H1 (cell line): Measurements from ENCODE around the gene LIG3. TPM values are rescaled to one million over a fixed set of nuclear protein-coding genes. Genes with fewer than 3 reads are reported as not detected.

Experiments used
- CTCF ChIA-PET: fragments of 300-600 bp; sonication (Branson Sonifier 250); formaldehyde crosslinking; loops from one replicate; lab custom pipeline; 2021; ENCODE audit not compliant: partially characterized antibody; lab: Charles Lee
- POLR2A ChIA-PET: fragments of 300-600 bp; sonication (Branson Sonifier 250); formaldehyde crosslinking; loops from one replicate; lab custom pipeline; 2021; ENCODE audit warnings: inconsistent platforms; ENCODE audit not compliant: partially characterized antibody; lab: Charles Lee
- DNase-seq, 2 experiments: peaks; one replicate each; pipeline versions ENCODE4 v3.0.0 to v3.0.0-alpha.2; 2010 to 2022; ENCODE audit warnings: low spot score in 2 of 2, low read depth in 1 of 2, mixed read lengths in 1 of 2
- FAIRE-seq: peaks from 2 replicates; lab custom pipeline; 2011; peaks lifted over from hg19 to GRCh38; lab: Jason Lieb, UNC
- H2AFZ ChIP-seq: 2 replicates; pipeline ENCODE4 v1.8.1; 2012; ENCODE audit warnings: low read length, inconsistent platforms
- H2AK5ac ChIP-seq: 2 replicates; pipeline ENCODE4 v1.6.1; 2013; ENCODE audit warnings: low read depth, low read length
- H2BK120ac ChIP-seq: replicated peaks from 2 replicates; pipeline ENCODE3; 2013; ENCODE audit warnings: low read depth, low read length, inconsistent platforms
- H2BK12ac ChIP-seq: 2 replicates; pipeline ENCODE4 v1.6.1; 2013; ENCODE audit warnings: low read depth, low read length
- H2BK15ac ChIP-seq: 2 replicates; pipeline ENCODE4 v1.6.1; 2013; ENCODE audit warnings: low read length
- H2BK20ac ChIP-seq: 2 replicates; pipeline ENCODE4 v1.6.1; 2013; ENCODE audit warnings: low read length
- H2BK5ac ChIP-seq: 2 replicates; pipeline ENCODE4 v1.6.1; 2013; ENCODE audit warnings: low read depth, low read length
- H3K14ac ChIP-seq: 2 replicates; pipeline ENCODE4 v1.6.1; 2013; ENCODE audit warnings: inconsistent platforms; ENCODE audit not compliant: insufficient read length
- H3K18ac ChIP-seq: 2 replicates; pipeline ENCODE4 v1.6.1; 2013; ENCODE audit warnings: low read length; ENCODE audit errors: extremely low read depth
- H3K23ac ChIP-seq: 2 replicates; pipeline ENCODE4 v1.6.1; 2013; ENCODE audit warnings: inconsistent platforms; ENCODE audit not compliant: insufficient read length
- H3K23me2 ChIP-seq: 2 replicates; pipeline ENCODE4 v1.6.1; 2013; ENCODE audit warnings: low read depth, low read length
- H3K27ac ChIP-seq: 2 replicates; pipeline ENCODE4 v1.6.1; 2011; ENCODE audit warnings: low read depth, low read length, inconsistent platforms
- H3K27me3 ChIP-seq, 4 experiments: replicated peaks in 1 of 4; 1 replicate in 1 of 4; 2 replicates in 3 of 4; pipeline versions ENCODE4 v1.6.1 to v1.8.1; 2011 to 2013; ENCODE audit warnings: low read length in 3 of 4, mild to moderate bottlenecking in 3 of 4, inconsistent platforms in 2 of 4, mixed read lengths in 2 of 4, moderate library complexity in 1 of 4; ENCODE audit not compliant: control insufficient read depth in 3 of 4, insufficient read depth in 3 of 4; ENCODE audit errors: extremely low read depth in 1 of 4
- H3K36me3 ChIP-seq, 4 experiments: 2 replicates each; pipeline versions ENCODE4 v1.6.1 to v1.8.1; 2011 to 2013; ENCODE audit warnings: mild to moderate bottlenecking in 4 of 4, low read length in 3 of 4, moderate library complexity in 2 of 4, control low read depth in 1 of 4, inconsistent platforms in 1 of 4; ENCODE audit not compliant: insufficient read depth in 4 of 4, control insufficient read depth in 2 of 4
- H3K4ac ChIP-seq: replicated peaks from 2 replicates; pipeline ENCODE3; 2013; ENCODE audit warnings: low read length, low read depth, mixed read lengths, inconsistent platforms; ENCODE audit not compliant: insufficient read length
- H3K4me1 ChIP-seq, 4 experiments: replicated peaks in 1 of 4; 1 replicate in 1 of 4; 2 replicates in 3 of 4; pipeline versions ENCODE4 v1.6.1 to v1.8.1; 2011 to 2013; ENCODE audit warnings: low read length in 3 of 4, inconsistent platforms in 2 of 4, mixed read lengths in 1 of 4; ENCODE audit not compliant: insufficient read depth in 4 of 4, control insufficient read depth in 3 of 4
- H3K4me2 ChIP-seq, 2 experiments: 2 replicates each; pipeline versions ENCODE4 v1.6.1 to v1.8.1; 2011 to 2013; ENCODE audit warnings: low read depth in 2 of 2, low read length in 2 of 2, control low read depth in 1 of 2, inconsistent platforms in 1 of 2, mild to moderate bottlenecking in 1 of 2; ENCODE audit not compliant: insufficient read depth in 1 of 2
- H3K4me3 ChIP-seq, 4 experiments: fragments of 200-600, 300-600 bp in 1 of 4; sonication (generic), shearing (Covaris generic), sonication (Bioruptor Twin) in 1 of 4; 2 replicates each; pipeline versions ENCODE4 v1.5.1 to v1.8.1; 2011 to 2016; ENCODE audit warnings: low read length in 4 of 4, low read depth in 3 of 4, control low read depth in 2 of 4, inconsistent platforms in 2 of 4, mild to moderate bottlenecking in 2 of 4, mixed read lengths in 1 of 4, moderate library complexity in 1 of 4; ENCODE audit not compliant: insufficient read depth in 2 of 4; ENCODE audit errors: extremely low read depth in 1 of 4
- H3K56ac ChIP-seq: replicated peaks from 2 replicates; pipeline ENCODE3; 2013; ENCODE audit warnings: low read depth, mild to moderate bottlenecking, mixed read lengths, low read length, inconsistent platforms; ENCODE audit not compliant: insufficient read length
- H3K79me1 ChIP-seq: 2 replicates; pipeline ENCODE4 v1.6.1; 2013; ENCODE audit warnings: low read depth, low read length, control low read depth
- H3K79me2 ChIP-seq, 2 experiments: 2 replicates each; pipeline versions ENCODE4 v1.6.1 to v1.8.1; 2012 to 2013; ENCODE audit warnings: low read length in 2 of 2, mild to moderate bottlenecking in 2 of 2, inconsistent platforms in 1 of 2; ENCODE audit not compliant: insufficient read depth in 2 of 2, control insufficient read depth in 1 of 2
- H3K9ac ChIP-seq, 4 experiments: replicated peaks in 1 of 4; 1 replicate in 1 of 4; 2 replicates in 3 of 4; pipeline versions ENCODE4 v1.6.1 to v1.8.1; 2011 to 2013; ENCODE audit warnings: low read depth in 3 of 4, low read length in 3 of 4, control low read depth in 2 of 4, mild to moderate bottlenecking in 2 of 4, moderate library complexity in 2 of 4, inconsistent platforms in 1 of 4; ENCODE audit errors: extremely low read depth in 1 of 4
- H3K9me3 ChIP-seq, 2 experiments: 2 replicates each; pipeline versions ENCODE4 v1.6.1 to v1.8.1; 2012 to 2013; ENCODE audit warnings: mild to moderate bottlenecking in 2 of 2, moderate library complexity in 2 of 2, control low read depth in 1 of 2, inconsistent platforms in 1 of 2, low read depth in 1 of 2, low read length in 1 of 2, mixed read lengths in 1 of 2; ENCODE audit not compliant: insufficient read depth in 2 of 2
- H4K20me1 ChIP-seq, 2 experiments: replicated peaks in 1 of 2; 2 replicates each; pipeline versions ENCODE3 to v1.8.1; 2011 to 2013; ENCODE audit warnings: inconsistent platforms in 2 of 2, low read length in 2 of 2, mild to moderate bottlenecking in 1 of 2; ENCODE audit not compliant: insufficient read depth in 2 of 2, control insufficient read depth in 1 of 2
- H4K5ac ChIP-seq: 2 replicates; pipeline ENCODE4 v1.6.1; 2013; ENCODE audit warnings: low read length, low read depth, mixed read lengths, inconsistent platforms; ENCODE audit not compliant: insufficient read length
- H4K8ac ChIP-seq: 2 replicates; pipeline ENCODE4 v1.8.0; 2013; ENCODE audit warnings: mild to moderate bottlenecking, moderate library complexity, low read length, inconsistent platforms; ENCODE audit not compliant: insufficient read depth; ENCODE audit errors: extremely low read depth
- H4K91ac ChIP-seq: replicated peaks from 2 replicates; pipeline ENCODE3; 2013; ENCODE audit warnings: low read length, mixed read lengths, inconsistent platforms; ENCODE audit not compliant: insufficient read length
- ASH2L ChIP-seq: fragments of 200-600, 300-600 bp; sonication (generic); IDR thresholded peaks from one replicate; pipeline ENCODE4 v1.7.1; 2017; ENCODE audit warnings: low read length
- BACH1 ChIP-seq: IDR thresholded peaks from 2 replicates; pipeline ENCODE4 v1.6.1; 2012; ENCODE audit warnings: low read length, improper control_type of control experiment
- CTBP2 ChIP-seq: IDR thresholded peaks from 2 replicates; pipeline ENCODE4 v1.7.0; 2011; ENCODE audit warnings: borderline replicate concordance, mild to moderate bottlenecking, moderate library complexity, mixed read lengths, low read length; ENCODE audit not compliant: insufficient read depth, insufficient read length
- FOSL1 ChIP-seq: IDR thresholded peaks from 2 replicates; pipeline ENCODE4 v1.6.1; 2011; ENCODE audit warnings: mild to moderate bottlenecking, low read depth, low read length, moderate library complexity; ENCODE audit not compliant: insufficient read depth
- HDAC6 ChIP-seq: IDR thresholded peaks from one replicate; pipeline ENCODE4 v1.7.1; 2012; ENCODE audit warnings: low read depth, mild to moderate bottlenecking, inconsistent platforms, low read length, moderate library complexity
- JUN ChIP-seq: IDR thresholded peaks from 2 replicates; pipeline ENCODE4 v1.6.1; 2011; ENCODE audit warnings: low read depth, mild to moderate bottlenecking, improper control_type of control experiment, low read length
- KDM5A ChIP-seq: fragments of 200-600 bp; IDR thresholded peaks from 2 replicates; pipeline ENCODE4 v1.7.1; 2012; ENCODE audit warnings: mild to moderate bottlenecking, low read length, inconsistent platforms, mixed read lengths
- PHF8 ChIP-seq: fragments of 200-600 bp; sonication (generic); conservative IDR thresholded peaks from 2 replicates; pipeline ENCODE4 v1.7.1; 2012; ENCODE audit warnings: low read depth, mild to moderate bottlenecking, inconsistent platforms, low read length, moderate library complexity
- WGBS, 2 experiments: shearing (Covaris generic) in 1 of 2; methylation state at CpG; one replicate each; pipeline versions ENCODE4 v1.1.6 to v1.1.7; 2013 to 2015; ENCODE audit warnings: low lambda C conversion rate in 2 of 2, mixed read lengths in 2 of 2, inconsistent platforms in 1 of 2, low coverage in 1 of 2, missing lambda C conversion rate in 1 of 2; ENCODE audit not compliant: insufficient replicate concordance in 2 of 2, insufficient coverage in 1 of 2, insufficient read length in 1 of 2; ENCODE audit errors: extremely low coverage in 1 of 2, missing lambda C conversion rate in 1 of 2; 5-methylcytosine and 5-hydroxymethylcytosine counted together
- polyA plus RNA-seq, 7 experiments: library from polyadenylated mRNA; depleted of rRNA in 3 of 7; stranded (reverse) in 5 of 7; unstranded in 2 of 7; fragments of >200 nt in 5 of 7; fragments of 200-250 nt in 2 of 7; gene quantifications; 1 replicate in 5 of 7; 2 replicates in 1 of 7; 4 replicates in 1 of 7; pipeline versions ENCODE4 v1.2.1 to v1.2.3, GENCODE V29; 2011 to 2013; ENCODE audit warnings: missing spikeins in 2 of 7, mixed read lengths in 2 of 7
- total RNA-seq: library from RNA; stranded (reverse); fragmentation: NEBNext Ultra II Directional; extraction: Animal tissue kit (Norgen Biotek cat#: 25700); gene quantifications from 2 replicates; pipeline ENCODE4 v1.2.1, GENCODE V29; 2021
- TF ChIP-seq, protein P1 (sequence below): IDR thresholded peaks from 2 replicates; pipeline ENCODE4 v1.6.1; 2012; ENCODE audit warnings: inconsistent platforms
- TF ChIP-seq, protein P2 (sequence below): IDR thresholded peaks from 2 replicates; pipeline ENCODE4 v1.6.1; 2012; ENCODE audit warnings: low read length, inconsistent platforms
- TF ChIP-seq, protein P3 (sequence below): IDR thresholded peaks from 2 replicates; pipeline ENCODE4 v1.6.1; 2011; ENCODE audit warnings: low read length, improper control_type of control experiment

The LIG3 gene
- total and polyA plus RNA-seq, 2 of the 8 experiments (the other 6 are each of a cell fraction or from before 2014, with no cell fraction given): 63.6 to 89.3 TPM

DNA sequence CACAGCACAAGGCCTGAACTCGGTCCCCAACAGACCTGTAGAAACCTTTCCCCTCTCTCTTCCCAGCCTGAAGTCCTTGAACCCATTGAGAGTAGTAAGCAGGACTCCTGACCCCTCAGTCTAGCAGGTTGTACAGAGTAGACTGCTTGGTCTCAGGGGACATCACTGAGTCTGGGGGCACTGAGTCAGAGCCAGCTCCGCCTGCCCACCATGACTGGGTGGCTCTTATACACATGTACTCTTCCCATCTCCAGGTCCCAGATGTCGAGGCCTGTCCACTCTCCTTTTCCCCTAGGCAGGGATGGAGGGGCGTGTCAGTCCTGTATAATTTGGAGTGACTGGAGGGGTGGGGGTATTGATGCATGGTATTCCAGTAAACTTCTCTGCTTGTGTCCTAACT is 23.5 kb downstream of the LIG3 start:
- H3K79me1 ChIP-seq: no peaks in the 10 kb centered on the region
- no peak overlapping the region for H2BK15ac ChIP-seq
- no peak overlapping the region; the same call in 1 of the 2 replicates for H4K8ac ChIP-seq
- POLR2A ChIA-PET: interaction anchor here (1.1 to 5.3 kb wide), 4 partner anchors 8 to 56 kb away, joined by 3 to 26 read pairs (median 11); no protein-coding TSS in a partner anchor
- no peaks in the 10 kb centered on the region for H3K79me2 ChIP-seq
- H2BK20ac ChIP-seq: no peak overlapping the region
- H3K4ac ChIP-seq: no peak overlapping the region
- H2BK120ac ChIP-seq: no peak overlapping the region
- no peaks in the 10 kb centered on the region for H3K23me2 ChIP-seq
- no peak overlapping the region for H2BK12ac ChIP-seq
- CTCF ChIA-PET: interaction anchor here (1.4 kb wide), 1 partner anchor 115 kb away, joined by 4 read pairs; no protein-coding TSS in a partner anchor
- no peak overlapping the region for H4K91ac ChIP-seq
- H3K18ac ChIP-seq: no peak overlapping the region
- no peak overlapping the region for H3K9ac ChIP-seq
- 95% methylated on average over 4 of the region's 4 CpGs; no CpG with 5 or more reads in 1 of the 2 experiments for WGBS, 2 experiments
- H3K36me3 ChIP-seq: peaks cover 31 to 87% (median 59%) of the 10 kb centered on the region in 4 experiments
- no peak overlapping the region for H3K27ac ChIP-seq
- no peak overlapping the region for H3K4me2 ChIP-seq
- H3K27me3 ChIP-seq: no peaks in the 10 kb centered on the region
- no peak overlapping the region for H2AFZ ChIP-seq
- no peak overlapping the region for H3K4me3 ChIP-seq
- peaks cover 5 to 8% of the 10 kb centered on the region in 2 experiments for H4K20me1 ChIP-seq
- no peak overlapping the region for H2AK5ac ChIP-seq
- H3K9me3 ChIP-seq: no peaks in the 10 kb centered on the region
- no peaks in the 10 kb centered on the region for H3K4me1 ChIP-seq
- no peak overlapping the region for H3K56ac ChIP-seq
- no peak overlapping the region for H4K5ac ChIP-seq
- DNase-seq (no peak), FAIRE-seq (no peak)
- H2BK5ac ChIP-seq: no peak overlapping the region
- H3K23ac ChIP-seq: no peak overlapping the region
- H3K14ac ChIP-seq: no peak overlapping the region
- TF ChIP-seq CTBP2 (no peak), HDAC6 (no peak), ASH2L (no peak), BACH1 (no peak), JUN (no peak), PHF8 (no peak), KDM5A (no peak), FOSL1 (no peak)
- TF ChIP-seq, protein P1, sequence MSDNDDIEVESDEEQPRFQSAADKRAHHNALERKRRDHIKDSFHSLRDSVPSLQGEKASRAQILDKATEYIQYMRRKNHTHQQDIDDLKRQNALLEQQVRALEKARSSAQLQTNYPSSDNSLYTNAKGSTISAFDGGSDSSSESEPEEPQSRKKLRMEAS: no peak
- TF ChIP-seq, protein P2, sequence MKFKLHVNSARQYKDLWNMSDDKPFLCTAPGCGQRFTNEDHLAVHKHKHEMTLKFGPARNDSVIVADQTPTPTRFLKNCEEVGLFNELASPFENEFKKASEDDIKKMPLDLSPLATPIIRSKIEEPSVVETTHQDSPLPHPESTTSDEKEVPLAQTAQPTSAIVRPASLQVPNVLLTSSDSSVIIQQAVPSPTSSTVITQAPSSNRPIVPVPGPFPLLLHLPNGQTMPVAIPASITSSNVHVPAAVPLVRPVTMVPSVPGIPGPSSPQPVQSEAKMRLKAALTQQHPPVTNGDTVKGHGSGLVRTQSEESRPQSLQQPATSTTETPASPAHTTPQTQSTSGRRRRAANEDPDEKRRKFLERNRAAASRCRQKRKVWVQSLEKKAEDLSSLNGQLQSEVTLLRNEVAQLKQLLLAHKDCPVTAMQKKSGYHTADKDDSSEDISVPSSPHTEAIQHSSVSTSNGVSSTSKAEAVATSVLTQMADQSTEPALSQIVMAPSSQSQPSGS: no peak
- TF ChIP-seq, protein P3, sequence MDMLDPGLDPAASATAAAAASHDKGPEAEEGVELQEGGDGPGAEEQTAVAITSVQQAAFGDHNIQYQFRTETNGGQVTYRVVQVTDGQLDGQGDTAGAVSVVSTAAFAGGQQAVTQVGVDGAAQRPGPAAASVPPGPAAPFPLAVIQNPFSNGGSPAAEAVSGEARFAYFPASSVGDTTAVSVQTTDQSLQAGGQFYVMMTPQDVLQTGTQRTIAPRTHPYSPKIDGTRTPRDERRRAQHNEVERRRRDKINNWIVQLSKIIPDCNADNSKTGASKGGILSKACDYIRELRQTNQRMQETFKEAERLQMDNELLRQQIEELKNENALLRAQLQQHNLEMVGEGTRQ: no peak
